Ovary (tissue), 9 donors: ENCODE data around the gene GMPR2. TPM values are rescaled to one million over a fixed set of nuclear protein-coding genes. Genes with fewer than 3 reads are reported as not detected.

Source experiments
- DNase-seq, 5 donors: peaks; one replicate each; pipeline ENCODE4 v3.0.0-alpha.2; 2019 to 2020
- H3K27ac ChIP-seq, 2 donors: fragments of 200-600 bp; one replicate each; pipeline versions ENCODE4 v1.5.1 to v1.8.0; 2019 to 2022
- H3K27me3 ChIP-seq: fragments of 200-600 bp; one replicate; pipeline ENCODE4 v1.8.0; 2022
- H3K36me3 ChIP-seq: fragments of 200-600 bp; sonication (generic); one replicate; pipeline ENCODE4 v1.5.1; 2019
- H3K4me1 ChIP-seq: one replicate; pipeline ENCODE4 v1.8.1; 2013; ENCODE audit warnings: mild to moderate bottlenecking, moderate library complexity; ENCODE audit not compliant: insufficient read depth
- H3K4me3 ChIP-seq: fragments of 200-600 bp; sonication (generic); one replicate; pipeline ENCODE4 v1.5.1; 2017
- H3K9me3 ChIP-seq, 2 donors: fragments of 200-600 bp in 1 of 2; sonication (generic) in 1 of 2; one replicate each; pipeline versions ENCODE4 v1.5.1 to v1.8.1; 2013 to 2019; ENCODE audit warnings: mild to moderate bottlenecking in 1 of 2, moderate library complexity in 1 of 2
- CTCF ChIP-seq, 3 donors: fragments of 450-650 bp in 2 of 3; fragments of 200-600 bp in 1 of 3; IDR thresholded peaks; one replicate each; pipeline versions ENCODE4 v1.5.1 to v1.8.0; 2016 to 2022; ENCODE audit warnings: antibody characterized with exemption in 3 of 3, mild to moderate bottlenecking in 1 of 3
- EP300 ChIP-seq: sonication (generic); formaldehyde crosslinking; IDR thresholded peaks from one replicate; pipeline ENCODE4 v1.6.1; 2017; ENCODE audit warnings: antibody characterized with exemption
- POLR2A ChIP-seq: fragments of 450-650 bp; IDR thresholded peaks from one replicate; pipeline ENCODE4 v1.6.1; 2017; ENCODE audit warnings: antibody characterized with exemption, mild to moderate bottlenecking, moderate library complexity
- WGBS, 3 donors: extraction: QIAGEN DNeasy Blood & Tissue Kit in 1 of 3; methylation state at CpG; one replicate each; pipeline versions ENCODE4 v1.1.5 to v1.1.7; 2013 to 2017; 5-methylcytosine and 5-hydroxymethylcytosine counted together
- intact Hi-C, 4 donors: fragments of 100-400 bp; cut with DNase I; formaldehyde crosslinking; loops; one replicate each; pipeline versions ENCODE4 v1.11.0 to v1.15.1; 2022 to 2023
- polyA plus RNA-seq, 2 donors: library from polyadenylated mRNA; stranded (reverse); fragments of 200-250 nt in 1 of 2; fragments of 350-450 nt in 1 of 2; fragmentation: Illumina TruSeq in 1 of 2; extraction: RNeasy Lipid Tissue Mini Kit (QIAGEN cat#74804) in 1 of 2; gene quantifications; one replicate each; pipeline ENCODE4 v1.2.3, GENCODE V29; 2013 to 2014
- total RNA-seq, 7 donors: library from RNA; depleted of rRNA in 2 of 7; stranded (reverse); fragments of >200 nt in 2 of 7; fragmentation: NEBNext Ultra II Directional in 3 of 7; extraction: Animal tissue kit (Norgen Biotek cat#: 25700) in 3 of 7; gene quantifications; one replicate each; pipeline versions ENCODE4 v1.1.0 to v1.2.4, GENCODE V29; 2016 to 2023
- donor health status: DM: no; HTN: no; CAD: no; lungs with moderate emphysema.
- donor health status: DM: no; HTN: no; CAD: no.
- donor health status: Bipolar disorder and iron deficiency.
- donor health status: DM: yes; HTN: yes; CAD: no.
- donor health status: DM: no; HTN: no; CAD: no.
- donor health status: DM: yes; HTN: yes; CAD: no.

GMPR2 gene
- total and polyA plus RNA-seq, 9 donors = 46.2 to 85.7 (median 59.4) TPM

GRCh38 chr14:24266344-24267244 is 33.9 kb downstream of the GMPR2 start:
- Histone ChIP-seq H3K27me3 (no peaks in the 10 kb centered on the region), H3K27ac (no peak overlapping the region), H3K36me3 (no peaks in the 10 kb centered on the region), H3K4me1 (peaks cover 2% of the 10 kb centered on the region), H3K9me3 (no peaks in the 10 kb centered on the region), H3K4me3 (no peak overlapping the region)
- TF ChIP-seq POLR2A = no peak
- TF ChIP-seq EP300 = no peak
- TF ChIP-seq CTCF (IDR thresholded peaks at IDR 0.05) = no peak
- WGBS, 3 donors = 81 to 87% (median 83%) methylated on average over 18 of the region's 18 CpGs
- intact Hi-C loops = no loop called here
- no peak for DNase-seq

- H3K36me3 ChIP-seq = no peaks in the 10 kb centered on the region
- no peaks in the 10 kb centered on the region for H3K9me3 ChIP-seq
- TF ChIP-seq EP300 = no peak
- no peak for TF ChIP-seq POLR2A
- no peak for TF ChIP-seq CTCF (IDR thresholded peaks at IDR 0.05)
- H3K27me3 ChIP-seq = no peaks in the 10 kb centered on the region
- H3K4me1 ChIP-seq = peaks cover 2% of the 10 kb centered on the region
- H3K27ac ChIP-seq = no peak overlapping the region
- WGBS, 3 donors = 85 to 91% (median 90%) methylated on average over 9 of the region's 9 CpGs
- no peak for DNase-seq
- intact Hi-C loops = no loop called here
- no peak overlapping the region for H3K4me3 ChIP-seq
Measured at GRCh38 chr14:24267516-24267915, 34.8 kb downstream of the GMPR2 start.

- Histone ChIP-seq H3K27me3 (no peaks in the 10 kb centered on the region), H3K36me3 (no peaks in the 10 kb centered on the region), H3K4me1 (peaks cover 2% of the 10 kb centered on the region), H3K9me3 (no peaks in the 10 kb centered on the region), H3K4me3 (no peak overlapping the region), H3K27ac (no peak overlapping the region)
- no peak for DNase-seq
- intact Hi-C loops = no loop called here
- TF ChIP-seq POLR2A = no peak
- TF ChIP-seq EP300 = no peak
- no peak for TF ChIP-seq CTCF (IDR thresholded peaks at IDR 0.05)
- 81 to 87% (median 86%) methylated on average over 9 of the region's 9 CpGs for WGBS, 3 donors
Measured at GRCh38 chr14:24268225-24268624, 35.5 kb downstream of the GMPR2 start.

GRCh38 chr14:24269368-24269767 is 36.6 kb downstream of the GMPR2 start:
- no peak for DNase-seq
- 92 to 94% (median 93%) methylated on average over 8 of the region's 8 CpGs for WGBS, 3 donors
- Histone ChIP-seq H3K27me3 (no peaks in the 10 kb centered on the region), H3K4me3 (no peak overlapping the region), H3K36me3 (no peaks in the 10 kb centered on the region), H3K9me3 (no peaks in the 10 kb centered on the region), H3K4me1 (peaks cover 2% of the 10 kb centered on the region), H3K27ac (no peak overlapping the region)
- intact Hi-C loops = no loop called here
- no peak for TF ChIP-seq EP300
- no peak for TF ChIP-seq CTCF (IDR thresholded peaks at IDR 0.05)
- no peak for TF ChIP-seq POLR2A
